GM20431 (cell line): Measurements from ENCODE around the gene ACTR2.
"Not testable (repeated sequence)": the region's sequence is repeated elsewhere in the genome, so short reads cannot be mapped to it uniquely, and the experiment has no call there.

Experiments
- in situ Hi-C: fragments of 300-500 bp; cut with MseI, MboI; formaldehyde crosslinking; loops from one replicate; pipeline ENCODE4 v1.15.0; 2020; ENCODE audit warnings: low sequenced_read_pairs; ENCODE audit not compliant: unreplicated experiment

The ACTR2 gene

GRCh38 chr2:65300761-65301711 lies 73.4 kb downstream of the ACTR2 start:
- in situ Hi-C loops, result no loop called here

GRCh38 chr2:65305934-65306333 lies 78.3 kb downstream of the ACTR2 start:
- in situ Hi-C loops, result no loop called here

GRCh38 chr2:65309699-65310098 lies 82.1 kb downstream of the ACTR2 start:
- in situ Hi-C loops, result no loop called here

GRCh38 chr2:65311049-65311448 lies 83.4 kb downstream of the ACTR2 start:
- in situ Hi-C loops, result no loop called here

GRCh38 chr2:65311596-65311995 lies 84.0 kb downstream of the ACTR2 start:
- in situ Hi-C loops, result no loop called here

GRCh38 chr2:65313126-65313953 lies 85.7 kb downstream of the ACTR2 start:
- in situ Hi-C loops, result no loop called here

- in situ Hi-C loops, result no loop called here
These were observed 86.3 kb downstream of the ACTR2 start for GRCh38 chr2:65313954-65314256.

GRCh38 chr2:65314801-65315441 lies 87.3 kb downstream of the ACTR2 start:
- in situ Hi-C loops, result no loop called here

GRCh38 chr2:65316072-65316471 lies 88.4 kb downstream of the ACTR2 start:
- in situ Hi-C loops, result no loop called here

- in situ Hi-C loops, result not testable (repeated sequence)
These were observed 89.7 kb downstream of the ACTR2 start for GRCh38 chr2:65317351-65317750.

- in situ Hi-C loops, result no loop called here
These were observed 90.2 kb downstream of the ACTR2 start for GRCh38 chr2:65317841-65318240.

GRCh38 chr2:65319072-65319673 lies 91.5 kb downstream of the ACTR2 start:
- in situ Hi-C loops, result no loop called here

- in situ Hi-C loops, result no loop called here
These were observed 92.0 kb downstream of the ACTR2 start for GRCh38 chr2:65319674-65320041.

GRCh38 chr2:65320042-65320725 lies 92.6 kb downstream of the ACTR2 start:
- in situ Hi-C loops, result no loop called here
